Measurements from ENCODE around the gene SH3D21. TPM values are rescaled to one million over a fixed set of nuclear protein-coding genes. Genes with fewer than 3 reads are reported as not detected.

The SH3D21 gene
- polyA plus RNA-seq, 1 experiment: 3.2 TPM

DNA sequence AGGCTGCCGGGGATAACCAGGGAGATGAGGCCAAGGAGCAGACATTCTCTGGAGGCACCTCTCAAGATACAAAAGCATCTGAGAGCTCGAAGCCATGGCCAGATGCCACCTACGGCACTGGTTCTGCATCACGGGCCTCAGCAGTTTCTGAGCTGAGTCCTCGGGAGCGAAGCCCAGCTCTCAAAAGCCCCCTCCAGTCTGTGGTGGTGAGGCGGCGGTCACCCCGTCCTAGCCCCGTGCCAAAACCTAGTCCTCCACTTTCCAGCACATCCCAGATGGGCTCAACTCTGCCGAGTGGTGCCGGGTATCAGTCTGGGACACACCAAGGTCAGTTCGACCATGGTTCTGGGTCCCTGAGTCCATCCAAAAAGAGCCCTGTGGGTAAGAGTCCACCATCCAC is 19.4 kb upstream of the SH3D21 start:
- H3K36me3 ChIP-seq (ENCODE audit: control insufficient read depth, insufficient read depth, low read length): peaks cover 27% of the 10 kb centered on the region
- POLR2A ChIA-PET: no interaction called here
- TF ChIP-seq, protein P1, sequence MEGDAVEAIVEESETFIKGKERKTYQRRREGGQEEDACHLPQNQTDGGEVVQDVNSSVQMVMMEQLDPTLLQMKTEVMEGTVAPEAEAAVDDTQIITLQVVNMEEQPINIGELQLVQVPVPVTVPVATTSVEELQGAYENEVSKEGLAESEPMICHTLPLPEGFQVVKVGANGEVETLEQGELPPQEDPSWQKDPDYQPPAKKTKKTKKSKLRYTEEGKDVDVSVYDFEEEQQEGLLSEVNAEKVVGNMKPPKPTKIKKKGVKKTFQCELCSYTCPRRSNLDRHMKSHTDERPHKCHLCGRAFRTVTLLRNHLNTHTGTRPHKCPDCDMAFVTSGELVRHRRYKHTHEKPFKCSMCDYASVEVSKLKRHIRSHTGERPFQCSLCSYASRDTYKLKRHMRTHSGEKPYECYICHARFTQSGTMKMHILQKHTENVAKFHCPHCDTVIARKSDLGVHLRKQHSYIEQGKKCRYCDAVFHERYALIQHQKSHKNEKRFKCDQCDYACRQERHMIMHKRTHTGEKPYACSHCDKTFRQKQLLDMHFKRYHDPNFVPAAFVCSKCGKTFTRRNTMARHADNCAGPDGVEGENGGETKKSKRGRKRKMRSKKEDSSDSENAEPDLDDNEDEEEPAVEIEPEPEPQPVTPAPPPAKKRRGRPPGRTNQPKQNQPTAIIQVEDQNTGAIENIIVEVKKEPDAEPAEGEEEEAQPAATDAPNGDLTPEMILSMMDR (IDR thresholded peaks at IDR 0.05; ENCODE audit: insufficient read depth, low read depth, low read length): no peak
- no peak for DNase-seq (ENCODE audit: low read depth)
- CTCF ChIA-PET: interaction anchor here (0.8 to 8.2 kb wide), 9 partner anchors 13 to 184 kb away, joined by 4 to 56 read pairs (median 7); partner anchors contain the start of gene TRAPPC3
- H3K27me3 ChIP-seq (ENCODE audit: control insufficient read depth, insufficient read depth, low read length): no peaks in the 10 kb centered on the region
- H3K4me3 ChIP-seq (ENCODE audit: low read depth, low read length): no peak overlapping the region

DNA sequence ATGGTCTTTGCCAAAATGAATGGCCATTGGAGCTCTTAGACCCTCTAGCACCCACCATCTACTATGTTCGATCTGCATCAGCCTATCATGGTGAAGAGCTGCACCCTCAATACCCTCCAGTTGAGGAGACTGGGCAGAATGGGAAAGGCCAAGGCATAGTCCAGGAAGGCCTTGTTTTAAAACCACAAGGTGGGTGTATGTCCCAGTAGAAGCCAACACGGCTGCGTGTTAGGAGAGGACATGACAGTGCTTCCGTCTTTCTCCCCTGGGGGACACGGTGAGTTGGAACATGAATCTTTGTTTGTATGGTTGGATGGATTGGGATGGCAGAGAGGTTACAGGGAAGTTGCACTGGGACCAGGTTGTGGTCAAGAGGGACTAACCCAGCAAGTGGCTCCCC is 18.6 kb upstream of the SH3D21 start:
- POLR2A ChIA-PET: no interaction called here
- H3K36me3 ChIP-seq (ENCODE audit: control insufficient read depth, insufficient read depth, low read length): peaks cover 31% of the 10 kb centered on the region
- H3K4me3 ChIP-seq (ENCODE audit: low read depth, low read length): no peak overlapping the region
- TF ChIP-seq, protein P1 (IDR thresholded peaks at IDR 0.05; ENCODE audit: insufficient read depth, low read depth, low read length): no peak
- no peaks in the 10 kb centered on the region for H3K27me3 ChIP-seq (ENCODE audit: control insufficient read depth, insufficient read depth, low read length)
- CTCF ChIA-PET: interaction anchor here (0.8 to 8.2 kb wide), 5 partner anchors 12 to 138 kb away, joined by 4 to 56 read pairs (median 24); partner anchors contain the start of gene TRAPPC3
- DNase-seq (ENCODE audit: low read depth): no peak

DNA sequence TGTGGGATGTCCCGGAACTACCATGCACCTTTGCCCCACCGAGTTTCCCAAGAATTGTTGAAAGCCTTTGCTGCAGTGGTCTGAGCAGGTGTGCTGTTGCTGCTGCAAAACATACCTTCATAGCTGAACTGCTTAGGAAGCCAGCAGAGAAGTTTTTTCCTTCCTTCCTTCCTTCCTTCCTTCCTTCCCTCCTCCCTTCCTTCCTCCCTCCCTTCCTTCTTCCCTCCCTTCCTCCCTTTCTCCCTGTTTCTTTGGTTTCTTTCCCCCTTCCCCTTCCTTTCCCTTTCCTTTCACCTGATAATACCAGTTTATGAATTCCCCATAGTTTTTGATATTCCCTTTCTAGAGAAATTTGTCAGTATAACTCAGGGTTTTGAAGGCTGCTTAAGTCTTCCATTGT is 10.8 kb upstream of the SH3D21 start:
- TF ChIP-seq, protein P1 (IDR thresholded peaks at IDR 0.05; ENCODE audit: insufficient read depth, low read depth, low read length): no peak
- no peak for DNase-seq (ENCODE audit: low read depth)
- CTCF ChIA-PET: interaction anchor here (1.4 to 2.2 kb wide), 2 partner anchors 10 to 146 kb away, joined by 4 to 11 read pairs; partner anchors contain the start of gene TRAPPC3
- Histone ChIP-seq H3K4me3 (ENCODE audit: low read depth, low read length) (no peak overlapping the region), H3K36me3 (ENCODE audit: control insufficient read depth, insufficient read depth, low read length) (peaks cover 27% of the 10 kb centered on the region), H3K27me3 (ENCODE audit: control insufficient read depth, insufficient read depth, low read length) (no peaks in the 10 kb centered on the region)
- POLR2A ChIA-PET: no interaction called here

DNA sequence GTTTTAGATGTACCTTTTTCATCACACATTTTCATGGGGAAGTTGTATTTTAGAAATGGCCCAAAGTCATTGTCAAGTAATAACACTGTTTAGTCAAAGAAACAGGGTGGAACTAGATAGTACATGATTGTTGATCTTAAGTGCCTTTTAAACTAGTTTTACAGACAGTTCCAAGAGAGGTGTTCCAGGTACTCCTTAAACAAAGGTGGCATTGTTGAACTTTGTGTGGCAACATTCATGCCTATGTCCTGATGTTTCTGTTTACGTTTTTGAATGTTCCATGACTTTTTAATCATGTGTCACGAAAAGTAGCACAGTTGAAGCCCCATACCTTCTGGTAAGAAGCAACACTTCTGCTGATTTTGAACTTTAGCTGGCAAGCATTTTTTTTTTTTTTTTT is 9.1 kb upstream of the SH3D21 start:
- no peaks in the 10 kb centered on the region for H3K27me3 ChIP-seq (ENCODE audit: control insufficient read depth, insufficient read depth, low read length)
- no peak overlapping the region for H3K4me3 ChIP-seq (ENCODE audit: low read depth, low read length)
- POLR2A ChIA-PET: no interaction called here
- DNase-seq (ENCODE audit: low read depth): no peak
- peaks cover 29% of the 10 kb centered on the region for H3K36me3 ChIP-seq (ENCODE audit: control insufficient read depth, insufficient read depth, low read length)
- TF ChIP-seq, protein P1 (IDR thresholded peaks at IDR 0.05; ENCODE audit: insufficient read depth, low read depth, low read length): no peak
- CTCF ChIA-PET: interaction anchor here (6.0 kb wide), 1 partner anchor 8 kb away, joined by 56 read pairs; no protein-coding TSS in a partner anchor

DNA sequence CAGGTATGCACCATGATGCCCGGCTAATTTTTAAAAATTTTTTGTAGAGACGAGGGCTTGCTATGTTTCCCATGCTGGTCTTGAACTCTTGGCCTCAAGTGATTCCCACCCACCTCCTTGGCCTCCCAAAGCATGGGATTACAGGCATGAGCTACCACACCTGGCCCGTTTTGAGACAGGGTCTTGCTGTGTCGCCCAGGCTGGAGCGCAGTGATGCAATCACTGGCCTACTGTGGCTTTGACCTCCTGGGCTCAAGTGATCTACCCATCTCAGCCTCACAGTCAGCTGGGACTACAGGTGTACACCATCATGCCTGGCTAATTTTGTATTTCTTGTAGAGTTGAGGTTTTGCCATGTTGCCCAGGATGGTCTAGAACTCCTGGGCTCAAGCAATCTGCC is 7.5 kb upstream of the SH3D21 start:
- H3K36me3 ChIP-seq (ENCODE audit: control insufficient read depth, insufficient read depth, low read length): peaks cover 34% of the 10 kb centered on the region
- POLR2A ChIA-PET: no interaction called here
- CTCF ChIA-PET: interaction anchor here (0.5 to 6.0 kb wide), 4 partner anchors 10 to 149 kb away, joined by 3 to 56 read pairs (median 5); partner anchors contain the start of gene TRAPPC3
- TF ChIP-seq, protein P1 (IDR thresholded peaks at IDR 0.05; ENCODE audit: insufficient read depth, low read depth, low read length): no peak
- no peaks in the 10 kb centered on the region for H3K27me3 ChIP-seq (ENCODE audit: control insufficient read depth, insufficient read depth, low read length)
- no peak for DNase-seq (ENCODE audit: low read depth)
- H3K4me3 ChIP-seq (ENCODE audit: low read depth, low read length): no peak overlapping the region
